ENCODE results near the gene TEF.

The TEF gene

GRCh38 chr22:41442240-41442792, 60.6 kb downstream of the TEF start:
- H3K27ac ChIP-seq (ENCODE audit: low read depth, low read length): no peak overlapping the region

GRCh38 chr22:41444360-41445128, 62.8 kb downstream of the TEF start:
- peak overlapping the region; percentile 55 for H2AFZ ChIP-seq (ENCODE audit: low read length, unreplicated experiment)
- peak overlapping the region; percentile 93 for H3K4me3 ChIP-seq (ENCODE audit: low read depth, low read length)
- peak overlapping the region; percentile 63 for H3K27ac ChIP-seq (ENCODE audit: low read depth, low read length)
- peaks cover 8% of the 10 kb centered on the region for H3K4me1 ChIP-seq (ENCODE audit: control insufficient read depth, insufficient read depth, low read length, unreplicated experiment)
- H3K79me2 ChIP-seq (ENCODE audit: control insufficient read depth, insufficient read depth, low read length, unreplicated experiment): peaks cover 60% of the 10 kb centered on the region
- no peaks in the 10 kb centered on the region for H3K27me3 ChIP-seq (ENCODE audit: insufficient read depth, low read length)
- no peaks in the 10 kb centered on the region for H3K36me3 ChIP-seq (ENCODE audit: insufficient read depth, low read length)

More at GRCh38 chr22:41442240-41442792, 60.6 kb downstream of the TEF start:
- Histone ChIP-seq H3K4me1 (ENCODE audit: control insufficient read depth, insufficient read depth, low read length, unreplicated experiment) (peaks cover 4% of the 10 kb centered on the region), H3K79me2 (ENCODE audit: control insufficient read depth, insufficient read depth, low read length, unreplicated experiment) (peaks cover 68% of the 10 kb centered on the region), H3K4me3 (ENCODE audit: low read depth, low read length) (no peak overlapping the region), H3K27me3 (ENCODE audit: insufficient read depth, low read length) (no peaks in the 10 kb centered on the region), H3K36me3 (ENCODE audit: insufficient read depth, low read length) (no peaks in the 10 kb centered on the region), H2AFZ (ENCODE audit: low read length, unreplicated experiment) (no peak overlapping the region)

GRCh38 chr22:41445129-41446056, 63.7 kb downstream of the TEF start:
- Histone ChIP-seq H3K4me1 (ENCODE audit: control insufficient read depth, insufficient read depth, low read length, unreplicated experiment) (peaks cover 8% of the 10 kb centered on the region), H3K36me3 (ENCODE audit: insufficient read depth, low read length) (no peaks in the 10 kb centered on the region), H3K79me2 (ENCODE audit: control insufficient read depth, insufficient read depth, low read length, unreplicated experiment) (peaks cover 57% of the 10 kb centered on the region), H2AFZ (ENCODE audit: low read length, unreplicated experiment) (no peak overlapping the region), H3K4me3 (ENCODE audit: low read depth, low read length) (peak overlapping the region; percentile 93), H3K27ac (ENCODE audit: low read depth, low read length) (peak overlapping the region; percentile 63), H3K27me3 (ENCODE audit: insufficient read depth, low read length) (no peaks in the 10 kb centered on the region)

- Histone ChIP-seq H3K36me3 (ENCODE audit: insufficient read depth, low read length) (no peaks in the 10 kb centered on the region), H3K4me3 (ENCODE audit: low read depth, low read length) (peak overlapping the region; percentile 93), H3K4me1 (ENCODE audit: control insufficient read depth, insufficient read depth, low read length, unreplicated experiment) (peaks cover 8% of the 10 kb centered on the region), H3K27me3 (ENCODE audit: insufficient read depth, low read length) (no peaks in the 10 kb centered on the region), H3K27ac (ENCODE audit: low read depth, low read length) (peak overlapping the region; percentile 63), H2AFZ (ENCODE audit: low read length, unreplicated experiment) (no peak overlapping the region), H3K79me2 (ENCODE audit: control insufficient read depth, insufficient read depth, low read length, unreplicated experiment) (peaks cover 51% of the 10 kb centered on the region)
Measured at GRCh38 chr22:41446057-41446501, 64.3 kb downstream of the TEF start.

- peak within 1 kb of the TSS; percentile 93 for H3K4me3 ChIP-seq (ENCODE audit: low read depth, low read length)
- no peaks in the 10 kb centered on the region for H3K27me3 ChIP-seq (ENCODE audit: insufficient read depth, low read length)
- peaks cover 46% of the 10 kb centered on the region for H3K79me2 ChIP-seq (ENCODE audit: control insufficient read depth, insufficient read depth, low read length, unreplicated experiment)
- H2AFZ ChIP-seq (ENCODE audit: low read length, unreplicated experiment): peak within 1 kb of the TSS; percentile 93
- peak within 1 kb of the TSS; percentile 91 for H3K27ac ChIP-seq (ENCODE audit: low read depth, low read length)
- H3K4me1 ChIP-seq (ENCODE audit: control insufficient read depth, insufficient read depth, low read length, unreplicated experiment): peaks cover 8% of the 10 kb centered on the region
- H3K36me3 ChIP-seq (ENCODE audit: insufficient read depth, low read length): no peaks in the 10 kb centered on the region
Measured at GRCh38 chr22:41446639-41447434, 65.1 kb downstream of the TEF start, which contains the start of gene TOB2. Gene TOB2 (minus strand): TSS chr22:41446801. CDS start chr22:41437345, 9,456 bp downstream.

GRCh38 chr22:41447435-41448188, 65.9 kb downstream of the TEF start:
- peaks cover 39% of the 10 kb centered on the region for H3K79me2 ChIP-seq (ENCODE audit: control insufficient read depth, insufficient read depth, low read length, unreplicated experiment)

GRCh38 chr22:41448189-41448808, 66.6 kb downstream of the TEF start:
- peak overlapping the region; percentile 91 for H3K27ac ChIP-seq (ENCODE audit: low read depth, low read length)
- no peaks in the 10 kb centered on the region for H3K27me3 ChIP-seq (ENCODE audit: insufficient read depth, low read length)
- H3K36me3 ChIP-seq (ENCODE audit: insufficient read depth, low read length): no peaks in the 10 kb centered on the region
- H2AFZ ChIP-seq (ENCODE audit: low read length, unreplicated experiment): peak overlapping the region; percentile 94
- H3K79me2 ChIP-seq (ENCODE audit: control insufficient read depth, insufficient read depth, low read length, unreplicated experiment): peaks cover 33% of the 10 kb centered on the region
- peak overlapping the region; percentile 93 for H3K4me3 ChIP-seq (ENCODE audit: low read depth, low read length)
- H3K4me1 ChIP-seq (ENCODE audit: control insufficient read depth, insufficient read depth, low read length, unreplicated experiment): peaks cover 4% of the 10 kb centered on the region

More at GRCh38 chr22:41447435-41448188, 65.9 kb downstream of the TEF start:
- H3K27ac ChIP-seq (ENCODE audit: low read depth, low read length): peak overlapping the region; percentile 91
- peaks cover 8% of the 10 kb centered on the region for H3K4me1 ChIP-seq (ENCODE audit: control insufficient read depth, insufficient read depth, low read length, unreplicated experiment)
- peak overlapping the region; percentile 93 for H2AFZ ChIP-seq (ENCODE audit: low read length, unreplicated experiment)
- no peaks in the 10 kb centered on the region for H3K27me3 ChIP-seq (ENCODE audit: insufficient read depth, low read length)
- H3K4me3 ChIP-seq (ENCODE audit: low read depth, low read length): peak overlapping the region; percentile 93
- H3K36me3 ChIP-seq (ENCODE audit: insufficient read depth, low read length): no peaks in the 10 kb centered on the region
